AG08396 (cell line): ENCODE results near the gene AMBN.
"Not testable (repeated sequence)": the region's sequence is repeated elsewhere in the genome, so short reads cannot be mapped to it uniquely, and the experiment has no call there.

Experiments
- DNase-seq: peaks from one replicate; pipeline ENCODE4 v3.0.0; 2012; ENCODE audit warnings: low spot score, mixed read lengths

Gene AMBN

DNA sequence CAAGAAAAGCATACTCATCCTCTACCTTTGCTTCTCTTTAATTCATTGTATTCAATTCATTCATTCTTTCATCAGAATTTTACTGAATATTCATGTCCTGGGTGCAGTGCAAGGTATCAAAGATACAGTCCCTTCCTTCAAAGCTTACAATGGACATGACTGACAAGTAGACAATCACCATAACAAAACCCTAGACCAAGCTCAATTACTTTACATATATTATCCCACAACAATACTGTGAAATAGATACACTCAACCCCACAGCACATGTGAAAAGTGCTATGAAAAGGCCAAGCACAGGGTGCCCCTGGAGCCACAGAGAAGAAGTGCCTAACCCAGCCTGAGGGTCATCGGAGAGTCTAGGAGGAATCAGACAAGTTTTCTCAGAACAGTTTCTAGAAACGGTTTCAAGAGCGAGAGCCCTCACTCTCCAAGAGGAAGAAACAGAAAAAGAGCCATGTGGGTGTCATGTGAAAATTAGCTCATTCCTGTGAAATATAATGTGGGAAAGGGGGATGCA, 15.3 kb downstream of the AMBN start:
- DNase-seq: no peak

DNA sequence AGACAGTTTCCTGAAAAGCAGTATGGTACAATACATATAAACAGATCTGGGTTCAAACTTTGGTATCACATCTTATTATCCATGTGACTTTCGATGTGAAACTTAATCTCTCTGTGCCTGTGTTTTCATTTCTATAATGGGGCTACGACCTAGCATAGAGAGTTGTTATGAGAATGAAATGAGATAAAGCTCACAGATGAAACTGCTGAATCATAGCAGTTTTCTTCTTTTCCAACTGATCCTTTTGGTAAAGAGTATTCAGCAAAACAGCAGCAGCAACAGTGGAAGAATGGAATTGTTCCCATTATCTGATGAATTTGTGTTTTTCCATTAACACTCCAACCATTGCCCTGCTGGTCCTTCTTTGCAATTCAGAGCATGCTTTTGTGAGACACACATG, 16.3 kb downstream of the AMBN start:
- DNase-seq: no peak

DNA sequence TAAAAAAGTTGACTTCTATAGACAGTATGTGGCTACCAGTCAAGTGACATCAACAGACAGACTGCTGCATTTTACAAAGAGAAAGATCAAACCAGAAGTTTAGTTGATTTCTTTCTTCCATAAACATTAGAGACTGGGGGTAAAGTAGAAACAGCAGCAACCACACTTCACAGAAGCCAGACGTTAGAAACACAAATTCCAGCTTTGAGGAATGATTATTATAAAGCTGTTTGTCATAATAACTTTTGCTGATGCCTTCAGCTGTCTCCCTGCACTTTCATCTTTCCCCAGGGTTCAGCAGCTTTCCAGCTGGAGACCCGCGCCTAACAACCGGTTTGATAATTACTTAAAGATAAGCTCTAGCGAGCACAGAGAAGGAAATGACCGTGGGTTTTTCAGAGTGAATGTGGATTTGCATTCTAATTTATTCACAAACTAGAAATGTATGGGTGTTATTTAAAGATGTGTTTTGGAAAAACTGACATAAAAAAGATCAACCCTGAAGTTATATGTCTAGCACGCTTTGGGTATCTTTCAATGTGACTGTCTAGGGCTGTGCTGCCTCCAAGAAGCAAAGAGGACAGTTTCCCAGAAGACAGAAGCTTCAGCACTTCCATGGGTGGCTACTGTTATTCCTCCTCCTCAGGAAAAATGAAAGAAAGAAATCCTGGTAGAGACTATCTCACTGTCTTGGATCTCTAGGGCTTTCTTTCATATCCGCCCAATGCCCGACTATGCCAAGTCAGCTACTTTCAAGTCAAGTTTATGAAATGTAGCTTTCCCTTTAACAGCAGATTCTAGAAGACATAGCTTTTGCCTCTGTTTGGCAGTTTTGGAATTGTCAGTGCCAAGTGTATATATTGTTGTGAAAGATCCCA, 21.5 kb downstream of the AMBN start:
- peak; percentile 7 for DNase-seq

DNA sequence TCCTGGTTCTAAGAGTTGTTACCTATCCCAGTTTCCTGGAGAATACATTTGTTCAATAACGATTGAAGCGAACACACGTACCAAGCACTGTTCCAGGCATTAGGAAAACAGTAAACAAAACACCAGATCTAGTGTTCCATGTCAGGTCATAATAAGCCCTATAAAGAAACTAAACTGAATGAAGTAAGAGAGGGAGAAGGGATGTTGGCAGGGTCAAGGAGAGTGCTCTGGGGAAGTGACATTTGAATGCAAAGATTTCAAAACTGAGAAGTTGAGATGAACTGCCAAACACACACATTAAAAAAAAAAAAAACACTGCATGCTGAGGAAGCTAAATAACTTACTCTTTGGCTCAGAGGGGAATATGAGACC, 22.1 kb downstream of the AMBN start:
- DNase-seq: no peak

DNA sequence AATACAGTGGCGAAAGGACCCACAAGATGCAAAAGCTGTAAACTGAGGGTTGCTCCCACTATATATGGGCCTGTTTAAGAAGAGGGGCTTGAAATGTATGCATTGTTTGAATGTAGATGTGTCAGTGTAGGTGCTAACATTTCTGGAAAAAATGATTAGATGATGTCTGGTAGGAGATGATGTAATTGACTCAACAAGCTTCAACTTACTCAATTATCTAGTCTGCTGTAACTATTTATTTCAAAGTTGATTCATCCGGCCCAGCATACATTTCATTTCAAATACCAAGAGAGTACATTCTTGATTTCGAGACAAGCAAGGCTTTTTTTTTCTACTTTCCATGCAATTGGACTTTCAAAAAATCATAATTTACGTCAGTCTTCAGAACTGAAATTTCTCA, 27.2 kb downstream of the AMBN start:
- DNase-seq: no peak

DNA sequence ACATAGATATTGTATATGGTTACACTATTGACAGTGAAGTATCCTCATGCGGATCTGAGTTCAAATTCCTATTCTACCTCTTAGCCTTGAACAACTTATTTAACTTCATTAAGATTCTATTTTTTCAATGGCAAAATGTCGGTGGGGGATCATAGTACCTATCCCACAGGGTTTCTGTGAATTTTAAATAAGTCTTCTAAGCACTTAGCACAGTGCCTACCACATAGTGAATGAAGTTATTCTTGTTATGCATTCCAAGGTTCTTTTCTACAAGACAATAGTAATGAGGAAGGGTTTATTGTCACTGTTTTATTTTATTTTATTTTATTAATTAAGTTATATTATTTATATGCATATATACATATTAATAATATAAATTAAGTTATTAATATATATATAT, 27.7 kb downstream of the AMBN start:
- DNase-seq: no peak

DNA sequence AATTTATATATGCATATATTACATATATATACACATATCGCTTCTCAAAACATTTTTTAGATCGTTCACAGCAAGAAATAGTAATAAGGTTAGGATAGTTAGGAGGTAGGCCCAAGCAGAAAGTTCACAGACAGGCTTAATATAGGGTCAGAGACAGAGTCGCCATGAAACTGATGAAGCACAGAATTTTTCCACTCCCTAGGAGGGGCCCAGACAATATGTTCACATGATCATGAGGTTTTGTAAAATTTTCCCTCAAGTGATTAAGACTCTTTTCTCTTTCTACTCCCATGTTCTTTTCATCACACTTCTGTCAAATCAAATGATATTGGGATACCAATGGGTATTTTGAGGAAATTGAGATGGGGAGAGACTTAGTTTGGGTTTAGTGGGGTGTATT, 31.3 kb downstream of the AMBN start:
- DNase-seq: no peak

DNA sequence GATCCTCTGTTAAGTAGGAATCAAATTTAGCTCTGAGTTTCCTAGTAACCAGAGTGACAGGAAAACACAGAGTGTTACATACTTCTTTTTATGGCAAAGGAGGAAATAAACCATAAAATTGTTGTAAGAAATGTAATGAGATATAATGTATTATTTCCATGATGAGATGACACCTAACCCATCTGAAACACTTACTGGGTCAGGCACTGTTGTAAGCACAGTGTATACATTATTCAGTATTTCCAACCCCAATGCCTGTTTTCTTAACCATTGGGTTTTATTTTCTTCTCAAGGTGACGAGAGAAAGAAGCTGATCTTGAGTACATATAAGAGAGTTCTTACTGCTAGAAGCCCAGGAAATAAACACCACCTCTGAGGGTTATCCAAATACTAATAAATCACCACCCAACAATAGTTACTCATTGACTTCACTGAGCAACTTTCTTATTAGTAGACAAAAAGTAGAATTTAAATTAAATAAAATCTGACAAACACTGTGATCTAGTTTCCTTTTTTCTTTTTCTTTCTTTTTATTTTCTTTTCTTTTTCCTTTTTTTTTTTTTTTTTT, 32.3 kb downstream of the AMBN start:
- DNase-seq: no peak

DNA sequence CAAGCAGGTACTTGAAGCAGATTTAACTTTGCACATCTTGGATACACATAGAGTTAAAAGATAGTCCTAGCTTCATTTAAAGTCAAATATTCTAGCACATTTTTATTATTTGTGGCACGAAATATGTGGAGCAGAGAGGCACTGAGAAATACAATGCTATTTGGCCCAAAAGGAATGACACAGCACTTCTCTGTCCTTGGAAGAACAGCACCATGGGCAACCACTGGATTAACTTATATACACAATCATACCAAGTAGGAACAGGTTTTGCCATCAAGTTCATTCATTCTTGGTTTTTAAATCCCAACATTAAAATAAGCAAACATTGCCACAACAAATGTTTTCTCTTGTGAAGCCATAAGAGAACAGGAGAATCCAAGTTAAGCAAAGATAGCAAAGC, 35.6 kb downstream of the AMBN start:
- DNase-seq: no peak

DNA sequence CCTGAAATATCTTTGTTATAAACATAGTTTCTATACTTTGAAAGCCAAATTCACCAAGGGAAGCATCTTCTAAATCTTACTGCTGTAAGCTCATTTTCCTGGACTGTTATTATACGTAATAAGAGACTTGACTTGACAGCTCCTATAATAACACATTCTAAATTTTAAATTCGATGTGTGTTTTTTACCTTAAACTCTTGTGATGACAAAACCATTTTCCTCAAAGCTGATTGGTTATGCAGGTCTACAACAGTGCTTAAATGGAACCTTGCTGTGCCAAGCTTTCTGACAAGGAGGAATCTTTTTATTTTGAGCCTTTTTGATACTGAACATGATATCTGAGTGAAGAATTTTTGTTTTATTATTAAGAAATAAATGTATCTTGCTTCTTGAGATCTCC, 36.4 kb downstream of the AMBN start, which contains the start of gene ENAM:
Gene ENAM (plus strand): TSS at position 301 of the 400 bp plus-strand sequence. CDS start 757 bp downstream, outside the sequence.
- no peak for DNase-seq

DNA sequence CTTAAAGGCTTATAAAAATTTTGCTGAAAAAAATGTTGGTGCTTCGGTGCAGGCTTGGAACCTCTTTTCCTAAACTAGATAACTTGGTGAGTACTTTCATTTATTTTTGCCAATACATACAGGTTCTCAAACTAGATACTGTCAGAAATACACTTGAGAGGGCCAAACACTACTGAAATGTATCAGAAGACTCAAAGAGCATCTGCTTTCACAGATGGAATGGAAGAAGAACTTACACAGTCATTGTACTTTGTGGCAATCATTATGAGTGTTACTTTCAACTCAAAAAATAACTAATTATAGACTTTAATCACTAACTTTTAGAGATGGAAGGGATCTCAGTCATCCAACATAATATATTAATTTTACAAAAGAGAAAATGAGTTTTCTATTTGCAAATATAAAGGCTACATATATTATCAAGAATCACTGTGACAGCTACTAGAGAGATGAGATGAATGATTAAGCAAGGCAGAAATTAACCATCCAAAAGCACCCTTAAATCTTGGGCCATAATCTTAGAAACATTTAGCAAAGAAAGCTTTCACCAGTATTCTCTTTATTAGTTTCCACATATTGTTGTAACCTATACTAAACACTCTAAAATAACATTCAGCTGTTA, 37.5 kb downstream of the AMBN start:
- DNase-seq: no peak

DNA sequence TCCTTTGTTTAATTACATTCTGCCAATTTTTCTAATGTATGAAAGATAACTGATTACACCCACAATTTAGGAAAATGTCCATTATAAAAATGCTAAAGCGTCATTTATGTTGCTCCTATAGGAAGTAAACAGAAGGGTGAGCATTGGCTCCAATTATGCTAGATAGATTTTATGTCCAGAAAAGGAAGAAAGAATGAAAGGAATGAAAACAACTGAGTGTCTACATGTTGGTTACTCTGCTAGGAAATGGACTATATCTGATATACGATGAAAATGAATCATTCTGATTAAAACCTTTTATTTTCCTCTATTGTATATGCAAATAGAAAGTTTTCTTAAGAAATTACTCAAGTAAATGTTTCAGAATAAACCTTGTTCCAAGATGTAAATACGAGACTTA, 38.1 kb downstream of the AMBN start:
- DNase-seq: no peak

DNA sequence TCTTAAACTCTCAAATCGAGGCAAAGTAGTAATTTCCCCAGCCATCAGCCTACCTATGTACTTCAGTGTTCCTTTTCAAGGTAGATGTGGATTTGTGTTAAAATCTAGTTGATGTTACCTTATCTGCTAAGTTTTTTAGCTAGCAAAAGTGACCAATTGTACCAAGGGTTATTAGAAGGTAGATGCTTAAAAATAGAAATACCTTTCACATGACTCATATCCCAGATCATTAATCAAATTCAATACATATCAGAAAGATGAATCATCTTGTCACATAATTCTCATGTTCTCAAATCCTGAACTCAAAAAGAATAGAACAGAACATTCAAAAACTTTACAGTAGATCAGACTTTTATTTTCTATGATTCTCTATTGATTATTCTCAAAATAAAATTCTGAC, 40.0 kb downstream of the AMBN start:
- no peak for DNase-seq

DNA sequence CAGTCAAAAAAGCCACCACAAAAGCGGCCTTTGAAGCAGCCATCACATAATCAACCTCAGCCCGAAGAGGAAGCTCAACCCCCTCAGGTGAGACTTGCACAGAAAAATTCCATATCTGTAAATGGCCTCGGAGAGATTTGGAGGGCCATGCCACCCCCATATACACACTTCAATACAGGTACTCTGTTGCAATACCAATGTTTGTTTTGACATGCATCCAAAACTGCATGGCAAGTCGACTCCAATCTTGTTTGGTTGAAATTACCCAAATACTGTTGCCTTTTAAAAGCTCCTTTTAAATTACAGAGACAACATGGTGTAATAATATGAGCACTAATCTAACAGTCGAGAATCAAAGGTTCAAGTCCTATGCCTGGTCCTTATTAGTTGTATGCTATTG, 42.4 kb downstream of the AMBN start:
- DNase-seq: no peak

DNA sequence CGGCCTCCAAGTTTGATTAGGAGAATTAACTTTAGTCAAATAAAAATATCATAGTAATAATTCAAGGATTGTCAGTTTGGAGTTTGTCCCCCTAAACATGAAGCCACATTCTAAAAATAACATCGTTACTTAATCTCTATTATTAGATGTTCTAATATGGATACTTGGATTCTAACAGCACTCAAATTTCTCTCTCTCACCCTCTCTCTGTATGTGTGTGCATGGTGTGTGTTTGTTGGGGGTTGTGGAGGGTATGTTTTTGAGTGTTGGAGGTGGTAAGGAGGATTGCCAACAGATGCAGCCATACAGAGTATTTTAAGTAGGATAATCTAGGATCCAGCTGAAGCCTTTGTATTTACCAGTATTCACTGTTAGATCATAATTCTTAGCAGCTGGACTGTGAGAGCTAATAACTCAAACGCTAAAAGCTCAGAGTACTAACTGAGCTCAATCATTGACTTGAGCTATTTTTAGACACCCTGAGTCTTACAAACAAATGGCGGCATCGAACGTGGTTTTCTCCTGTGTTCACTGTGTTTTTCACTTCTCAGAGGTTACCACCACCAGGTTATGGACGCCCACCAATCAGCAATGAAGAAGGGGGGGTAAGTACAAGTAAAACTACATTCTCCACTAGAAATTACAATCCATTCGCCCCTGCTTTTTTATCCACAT, 45.3 kb downstream of the AMBN start:
- DNase-seq: peak; percentile 21

DNA sequence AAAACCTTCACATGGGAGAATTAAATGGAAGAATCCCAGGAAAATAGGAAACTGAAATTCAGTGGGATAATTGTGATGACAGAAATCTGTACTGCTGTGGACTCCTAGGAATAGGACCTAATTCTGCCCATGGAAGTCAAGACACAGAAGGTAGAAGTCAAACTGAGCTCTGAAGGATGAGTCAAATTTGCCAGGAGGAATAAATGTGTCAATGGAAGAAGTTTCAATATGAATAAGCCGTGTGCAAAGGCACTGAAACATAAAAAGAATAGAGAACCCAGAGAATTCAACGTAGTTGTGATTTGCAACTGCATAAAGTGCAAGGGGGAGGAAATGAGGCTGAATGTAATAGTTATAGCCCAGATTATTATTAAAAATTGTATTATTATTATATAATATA, 48.1 kb downstream of the AMBN start:
- DNase-seq: no peak

DNA sequence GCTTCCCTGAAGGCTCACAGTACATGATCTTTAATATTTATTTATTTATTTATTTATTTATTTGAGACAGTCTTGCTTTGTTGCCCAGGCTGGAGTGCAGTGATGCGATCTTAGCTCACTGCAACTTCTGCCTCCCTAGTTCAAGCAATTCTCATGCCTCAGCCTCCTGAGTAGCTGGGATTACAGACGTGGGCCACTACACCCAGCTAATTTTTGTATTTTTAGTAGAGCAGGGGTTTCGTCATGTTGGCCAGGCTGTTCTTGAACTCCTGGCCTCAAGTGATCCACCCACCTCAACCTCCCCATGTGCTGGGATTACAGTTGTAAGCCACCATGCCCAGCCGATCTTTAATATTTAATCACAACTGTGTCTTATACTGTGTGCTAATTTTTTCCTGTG, 58.7 kb downstream of the AMBN start:
- not testable (repeated sequence) for DNase-seq

DNA sequence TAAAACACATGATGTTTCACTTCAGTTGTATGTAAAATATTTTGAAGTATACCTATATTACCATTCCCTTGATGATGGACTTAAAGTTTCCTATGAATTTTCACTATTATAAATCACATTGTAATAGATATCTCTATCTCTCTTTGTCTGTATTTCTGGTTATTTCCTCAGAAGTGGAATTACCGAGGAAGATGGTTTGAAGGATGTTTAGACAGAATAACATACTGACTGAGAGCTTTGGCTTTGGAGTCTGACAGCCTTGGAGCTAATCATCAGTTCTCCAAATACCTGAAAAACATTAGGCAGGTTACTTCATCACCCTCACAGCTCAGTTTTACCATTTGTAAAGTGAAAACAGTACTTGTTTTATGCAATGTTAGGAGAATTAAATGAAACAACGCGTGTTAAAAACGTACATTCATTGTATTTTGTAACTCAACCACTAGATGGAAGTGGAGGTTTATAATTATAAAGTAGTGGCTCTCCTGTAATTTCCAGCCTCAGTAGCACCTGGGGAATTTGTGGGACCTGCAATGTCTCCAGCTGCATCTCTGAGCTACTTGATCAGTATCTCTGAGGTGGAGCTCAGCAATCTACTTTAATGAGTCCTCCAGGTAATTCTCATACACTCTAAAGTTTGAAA, 59.9 kb downstream of the AMBN start:
- DNase-seq: peak; percentile 24

DNA sequence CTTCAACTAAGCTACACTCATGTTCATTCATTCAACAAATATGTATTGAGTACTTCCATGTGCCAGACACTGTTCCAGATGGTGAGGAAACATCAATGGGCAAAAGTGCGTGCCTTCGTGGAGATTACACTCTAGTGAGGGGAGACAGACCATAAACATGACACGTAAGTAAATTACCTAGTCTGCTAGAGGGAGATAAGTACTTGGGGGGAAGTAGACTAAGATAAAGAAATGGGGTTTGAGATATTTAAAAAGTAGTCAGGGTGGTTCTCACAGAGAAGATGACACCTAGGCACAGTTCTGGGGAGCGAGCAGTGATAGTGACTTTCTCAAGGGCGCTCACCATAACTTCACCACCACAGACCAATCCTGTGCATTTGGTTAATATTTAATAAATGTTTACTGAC, 62.6 kb downstream of the AMBN start:
- DNase-seq: no peak
